ENCODE results near the gene MED17.
A peak's percentile ranks its signal among the peaks of the same experiment; 100 is the strongest.

The MED17 gene

GRCh38 chr11:93820847-93821246 lies 36.8 kb downstream of the MED17 start:
- no peak for DNase-seq

DNA sequence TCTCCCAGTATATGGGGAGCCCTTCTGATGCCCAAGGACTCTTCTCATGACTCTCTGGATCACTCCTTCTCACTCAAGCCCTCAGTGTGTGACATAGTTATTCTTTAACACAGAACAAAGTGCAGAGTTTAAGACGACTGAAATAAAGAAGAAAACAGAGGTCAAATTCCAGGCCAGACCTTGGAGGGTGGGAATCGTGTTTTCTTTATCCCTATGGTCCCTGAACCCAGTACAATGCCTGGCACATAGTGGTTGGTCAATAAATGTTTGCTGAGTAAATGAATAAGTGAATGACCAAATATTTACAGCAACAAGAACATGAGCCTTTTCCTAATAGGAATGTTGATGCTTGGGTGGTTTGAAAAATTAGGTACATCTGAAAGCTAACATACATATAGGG lies 37.5 kb downstream of the MED17 start:
- DNase-seq, result no peak

- no peak for DNase-seq
Observed at GRCh38 chr11:93822359-93822758, 38.3 kb downstream of the MED17 start.

DNA sequence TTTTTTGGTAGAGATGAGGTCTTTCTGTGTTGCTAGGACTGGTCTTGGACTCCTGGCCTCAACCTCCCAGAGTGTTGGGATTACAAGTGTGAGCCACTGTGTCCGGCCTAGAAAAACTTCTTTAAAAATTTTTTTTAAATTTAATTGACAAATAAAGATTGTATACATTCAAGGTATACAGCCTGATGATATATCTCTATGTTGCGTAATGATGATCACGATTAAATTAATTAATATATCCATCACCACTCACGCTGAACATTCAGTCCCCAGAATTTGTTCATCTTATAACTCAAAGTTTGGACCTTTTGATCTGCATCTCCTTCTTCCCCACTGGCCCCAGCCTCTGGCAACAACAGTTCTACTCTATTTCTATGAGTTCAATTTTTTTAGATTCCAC lies 39.1 kb downstream of the MED17 start:
- no peak for DNase-seq

- DNase-seq, result no peak
Observed at GRCh38 chr11:93827363-93827762, 43.3 kb downstream of the MED17 start.

GRCh38 chr11:93829598-93829997 lies 45.5 kb downstream of the MED17 start:
- no peak for DNase-seq

- no peak for DNase-seq
Observed at GRCh38 chr11:93831343-93832127, 47.5 kb downstream of the MED17 start.

DNA sequence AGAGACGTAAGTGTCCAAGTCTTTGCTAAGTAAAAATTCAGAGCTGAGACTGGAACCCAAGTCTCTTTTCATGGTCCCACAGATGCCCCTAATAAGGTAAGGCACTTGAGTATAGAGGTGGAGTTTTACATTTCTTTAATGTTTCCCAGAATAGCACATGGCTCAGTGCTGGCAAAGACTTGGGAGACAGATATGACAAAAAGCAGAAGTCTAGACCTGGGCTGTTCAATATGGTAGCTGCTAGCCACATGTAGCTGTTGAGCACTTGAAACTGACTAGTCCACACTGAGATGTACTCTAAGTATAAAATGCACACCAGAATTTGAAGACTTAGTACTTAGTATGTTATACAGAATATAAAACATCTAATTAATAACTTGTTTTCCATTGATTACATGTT lies 48.7 kb downstream of the MED17 start:
- DNase-seq, result no peak

DNA sequence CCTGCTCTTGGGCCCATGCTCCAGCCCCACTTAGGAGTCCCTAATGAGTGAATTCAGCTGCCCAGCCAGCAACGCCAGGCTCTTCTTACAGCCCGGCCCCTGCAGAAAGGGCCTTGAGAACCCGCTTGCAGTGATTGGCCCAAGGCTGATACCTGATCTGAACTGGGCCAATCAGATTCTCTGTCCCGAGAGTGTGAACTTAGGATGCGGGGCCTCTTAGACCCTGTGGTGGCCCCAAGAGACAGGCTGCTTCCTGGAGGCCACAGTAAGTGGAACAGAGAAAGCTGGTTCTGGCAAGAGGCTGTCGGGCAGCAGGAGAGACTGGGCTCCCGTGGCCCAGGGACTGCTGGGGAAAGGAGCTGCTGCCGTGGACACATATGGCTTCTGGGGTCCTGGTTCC lies 54.9 kb downstream of the MED17 start:
- no peak for DNase-seq

DNA sequence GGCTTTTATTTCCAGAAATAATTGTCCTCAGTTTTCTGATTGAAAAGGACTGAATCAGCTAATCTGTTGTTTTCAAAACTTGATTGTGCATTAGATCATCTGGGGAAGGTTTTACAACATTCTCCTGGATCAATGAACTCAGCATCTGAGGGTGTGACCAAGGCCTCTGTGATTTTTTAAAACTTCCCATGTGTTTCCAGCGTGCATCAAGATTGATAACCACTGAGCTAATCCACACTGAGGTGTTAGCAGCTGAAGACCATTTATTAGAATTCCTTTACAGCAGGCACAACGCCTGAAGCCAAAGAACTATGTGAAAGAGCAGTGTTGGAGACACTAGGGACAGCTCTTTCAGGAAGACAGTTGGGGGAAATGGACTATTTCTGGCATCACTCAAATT lies 56.1 kb downstream of the MED17 start:
- DNase-seq, result no peak

- DNase-seq, result no peak
Observed at GRCh38 chr11:93840981-93841380, 56.9 kb downstream of the MED17 start.

DNA sequence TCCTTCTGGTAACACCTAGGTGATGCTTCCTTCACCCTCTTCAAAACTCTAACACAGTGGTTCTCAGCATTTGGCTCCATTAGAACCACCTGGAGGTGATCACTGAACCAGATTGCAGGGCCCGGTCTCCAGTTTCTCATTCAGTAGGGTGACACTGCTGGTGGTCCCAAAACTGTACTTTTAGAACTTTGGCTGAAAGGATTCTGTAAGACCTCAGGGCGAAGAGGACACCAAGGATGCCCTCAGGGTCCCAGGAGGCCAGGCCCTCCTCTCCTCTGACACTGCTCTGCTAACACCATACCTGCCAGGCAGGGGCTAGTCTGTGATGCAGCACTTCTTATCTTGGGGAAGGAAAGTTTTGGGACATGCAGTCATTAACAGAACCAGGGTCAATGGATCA lies 57.4 kb downstream of the MED17 start:
- DNase-seq, result no peak

DNA sequence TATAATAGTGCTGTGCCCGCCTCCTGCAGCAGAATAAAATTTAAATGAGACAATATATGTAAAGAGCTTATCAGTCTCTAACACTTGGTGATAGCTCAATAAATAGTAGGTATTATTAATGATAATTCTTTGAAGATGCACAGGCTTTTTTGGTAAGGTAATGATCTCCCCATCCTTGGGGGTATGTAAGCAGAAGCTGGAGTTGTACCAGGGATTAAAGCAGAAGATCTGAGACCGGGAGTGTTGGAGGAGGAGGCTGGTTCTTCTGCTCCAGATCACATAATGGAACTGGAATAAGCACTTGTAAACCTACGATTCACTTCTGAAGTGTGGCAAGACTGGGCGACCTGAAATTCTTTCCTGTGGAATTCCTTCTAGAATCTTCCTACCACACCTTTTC lies 58.0 kb downstream of the MED17 start:
- no peak for DNase-seq

- peak; percentile 45 for DNase-seq
Observed at GRCh38 chr11:93842461-93842860, 58.4 kb downstream of the MED17 start.

DNA sequence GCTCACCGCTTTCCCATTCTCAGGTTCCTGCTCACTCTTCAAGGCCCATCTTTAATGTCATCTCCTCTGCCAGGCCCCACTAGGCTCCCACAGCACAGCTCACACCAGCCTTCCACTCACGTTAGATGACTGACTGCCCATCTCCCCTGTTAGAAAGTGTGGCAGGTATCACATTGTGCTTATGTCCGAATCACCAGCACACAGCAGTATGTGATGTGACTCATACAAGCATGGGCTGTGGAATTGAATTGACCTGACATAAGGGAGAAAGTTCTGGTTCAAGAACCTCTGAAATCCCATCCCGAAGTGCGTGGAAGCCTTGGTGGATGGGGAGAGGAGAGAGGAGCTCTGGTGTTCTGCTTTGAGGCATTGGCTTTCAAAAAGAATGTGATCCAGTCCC lies 59.8 kb downstream of the MED17 start:
- no peak for DNase-seq

DNA sequence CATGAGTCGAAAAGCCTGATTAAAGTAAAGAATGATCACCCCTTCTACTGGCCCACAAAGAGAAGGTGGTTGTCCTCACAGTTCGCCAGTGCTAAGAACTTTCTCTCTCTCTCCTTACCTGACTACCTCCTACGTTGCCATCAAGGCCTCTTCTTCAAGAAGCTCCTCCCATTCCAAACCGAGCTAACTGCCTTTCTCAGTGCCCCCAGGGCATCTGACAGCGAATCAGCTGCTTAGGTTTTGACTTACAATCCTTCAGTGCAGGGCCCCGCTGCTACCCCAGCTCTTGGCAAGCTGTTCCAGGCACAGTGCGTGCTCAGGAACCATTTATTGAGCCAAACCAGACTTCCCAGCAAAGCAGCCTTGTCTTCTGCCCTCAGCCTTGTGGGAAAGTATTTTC lies 60.5 kb downstream of the MED17 start:
- no peak for DNase-seq

DNA sequence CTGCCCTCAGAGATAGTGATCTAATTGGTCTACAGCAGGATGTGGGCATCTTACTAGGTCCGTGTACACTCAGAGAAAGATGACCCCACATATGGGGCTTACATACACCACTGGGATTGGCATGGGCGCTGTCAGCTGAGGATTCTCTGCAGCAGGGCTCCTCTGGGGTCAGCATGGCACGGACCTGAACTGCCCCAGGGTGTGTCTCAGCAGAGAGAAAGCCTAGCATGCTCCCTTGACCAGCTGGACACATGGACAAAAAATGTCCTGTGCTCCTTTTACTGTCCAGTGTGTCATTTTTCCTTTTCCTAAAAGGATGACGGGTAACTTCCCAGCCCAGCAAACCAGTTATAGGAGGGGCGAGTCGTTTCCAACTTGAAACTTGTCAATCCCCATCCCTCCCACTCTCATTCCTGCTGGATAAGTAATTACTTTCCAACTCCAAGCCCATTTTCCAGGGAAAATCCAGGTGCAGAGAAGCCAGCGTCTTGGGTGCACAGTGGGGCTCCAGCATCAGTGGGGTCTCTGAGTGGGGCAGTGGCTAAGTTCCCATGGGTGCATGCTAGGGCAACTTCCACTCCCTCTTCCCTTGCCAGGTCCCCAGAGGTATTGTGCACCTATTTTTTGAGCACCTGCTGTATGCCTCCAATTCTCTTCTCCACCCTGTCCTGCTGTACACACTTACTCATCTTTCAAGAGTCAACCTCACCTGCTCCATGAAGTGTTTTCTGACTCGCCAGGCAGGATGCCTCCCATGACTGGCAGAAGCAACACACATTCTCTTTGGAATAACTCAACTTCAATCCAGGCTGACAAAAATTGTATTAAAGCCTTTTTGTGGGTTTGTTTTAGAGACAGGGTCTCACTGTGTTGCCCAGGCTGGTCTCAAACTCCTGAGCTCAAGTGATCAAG lies 61.4 kb downstream of the MED17 start:
- DNase-seq, result no peak

- peak; percentile 51 for DNase-seq
Observed at GRCh38 chr11:93846411-93846810, 62.3 kb downstream of the MED17 start.

DNA sequence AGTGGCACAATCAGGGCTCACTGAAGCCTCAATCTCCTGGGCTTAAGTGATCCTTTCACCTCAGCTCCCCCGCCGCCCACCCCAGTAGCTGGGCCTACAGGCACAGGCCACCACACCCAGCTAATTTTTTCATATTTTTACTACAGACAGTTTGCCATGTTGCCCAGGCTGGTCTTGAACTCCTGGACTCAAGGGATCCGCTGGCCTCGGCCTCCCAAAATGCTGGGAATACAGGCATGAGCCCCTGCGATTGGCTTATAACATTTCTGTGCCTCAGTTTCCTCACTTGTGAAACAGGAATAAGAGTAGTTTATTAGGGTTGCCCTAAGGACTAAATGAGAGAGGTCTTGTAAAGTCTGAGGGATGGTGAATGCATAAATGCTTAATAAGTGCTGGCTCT lies 65.1 kb downstream of the MED17 start:
- DNase-seq, result no peak

- DNase-seq, result peak; percentile 24
Observed at GRCh38 chr11:93849751-93850593, 65.9 kb downstream of the MED17 start.

DNA sequence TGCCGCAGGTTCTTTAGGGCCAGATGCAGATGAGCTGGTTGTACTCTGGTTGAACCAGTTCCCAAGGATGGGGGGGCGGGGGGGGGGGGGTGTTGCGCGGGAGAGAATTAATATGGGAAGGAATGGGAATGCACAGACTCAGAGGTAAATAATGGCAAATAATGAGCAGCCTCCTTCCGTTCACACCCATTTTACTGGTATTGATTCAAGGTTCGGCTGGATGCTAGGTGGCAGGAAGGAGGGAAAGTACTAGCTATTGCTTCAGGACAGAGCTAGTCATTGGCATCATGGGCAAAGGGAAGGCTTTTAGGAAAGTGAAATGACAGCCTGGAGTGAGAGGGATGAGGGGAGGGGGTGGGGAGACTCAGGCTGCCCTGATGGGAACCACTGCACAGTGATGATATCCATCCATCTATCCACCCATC lies 66.5 kb downstream of the MED17 start, which contains the start of gene VSTM5:
Gene VSTM5, minus strand, starts transcription at position 25 of the 425 bp plus-strand sequence. CDS start 116 bp downstream, outside the sequence.
- no peak for DNase-seq

GRCh38 chr11:93852242-93852641 lies 68.2 kb downstream of the MED17 start:
- no peak for DNase-seq
